OCI-LY1 (cell line): ENCODE measurements around the gene HECW1.

ENCODE experiments used
- H2AFZ ChIP-seq: fragments of 200-600 bp; sonication (generic), shearing (Covaris generic); 2 replicates; pipeline ENCODE4 v1.6.0; 2014; ENCODE audit warnings: antibody characterized with exemption, mild to moderate bottlenecking, low read length
- H3F3A ChIP-seq: fragments of 200-600 bp; sonication (generic), shearing (Covaris generic); 2 replicates; pipeline ENCODE4 v1.6.0; 2014; ENCODE audit warnings: mild to moderate bottlenecking, antibody characterized with exemption, low read length, moderate library complexity; ENCODE audit not compliant: insufficient read depth
- H3K27ac ChIP-seq: fragments of 200-600 bp; sonication (generic); 2 replicates; pipeline ENCODE4 v1.5.1; 2014; ENCODE audit warnings: low read length, mixed run types, mild to moderate bottlenecking, low read depth; ENCODE audit not compliant: poor library complexity, severe bottlenecking
- H3K27me3 ChIP-seq: fragments of 200-600 bp; sonication (generic); 2 replicates; pipeline ENCODE4 v1.6.0; 2014; ENCODE audit warnings: antibody characterized with exemption, mild to moderate bottlenecking, low read length, moderate library complexity; ENCODE audit not compliant: insufficient read depth
- H3K36me3 ChIP-seq: fragments of 200-600 bp; sonication (generic); 2 replicates; pipeline ENCODE4 v1.6.1; 2014; ENCODE audit warnings: mild to moderate bottlenecking, antibody characterized with exemption, low read length, moderate library complexity, mixed read lengths; ENCODE audit not compliant: insufficient read depth
- H3K4me1 ChIP-seq: fragments of 200-600 bp; sonication (generic); 2 replicates; pipeline ENCODE4 v1.5.1; 2014; ENCODE audit warnings: mild to moderate bottlenecking, low read length, moderate library complexity; ENCODE audit not compliant: insufficient read depth, severe bottlenecking
- H3K4me2 ChIP-seq: fragments of 200-600 bp; sonication (generic), shearing (Covaris generic); 2 replicates; pipeline ENCODE4 v1.6.1; 2014; ENCODE audit warnings: low read length
- H3K4me3 ChIP-seq: fragments of 200-600 bp; sonication (generic); 2 replicates; pipeline ENCODE4 v1.5.1; 2014; ENCODE audit warnings: low read length, low read depth, mild to moderate bottlenecking, mixed read lengths; ENCODE audit not compliant: poor library complexity, severe bottlenecking
- H3K79me2 ChIP-seq: fragments of 200-600 bp; shearing (Covaris generic); 2 replicates; pipeline ENCODE4 v1.6.1; 2016; ENCODE audit warnings: mixed run types, low read length, mixed read lengths; ENCODE audit not compliant: insufficient read depth
- H3K9ac ChIP-seq: fragments of 200-600 bp; sonication (generic), shearing (Covaris generic); 2 replicates; pipeline ENCODE4 v1.6.1; 2014; ENCODE audit warnings: mild to moderate bottlenecking, low read length, mixed read lengths
- H3K9me2 ChIP-seq: fragments of 200-600 bp; sonication (generic), shearing (Covaris generic); 2 replicates; pipeline ENCODE4 v1.6.1; 2014; ENCODE audit warnings: low read depth, mild to moderate bottlenecking, low read length, mixed read lengths
- H3K9me3 ChIP-seq: fragments of 200-600 bp; shearing (Covaris generic); 2 replicates; pipeline ENCODE4 v1.6.1; 2014; ENCODE audit warnings: low read length, mixed read lengths
- H4K20me1 ChIP-seq: fragments of 200-600 bp; sonication (generic), shearing (Covaris generic); 2 replicates; pipeline ENCODE4 v1.6.0; 2016; ENCODE audit warnings: mild to moderate bottlenecking, low read length; ENCODE audit not compliant: insufficient read depth
- CTCF ChIP-seq: fragments of 200-600 bp; sonication (generic), shearing (Covaris generic); IDR thresholded peaks from 2 replicates; pipeline ENCODE4 v1.5.1; 2017; ENCODE audit warnings: mild to moderate bottlenecking, antibody characterized with exemption, low read length, moderate library complexity, mixed read lengths
- EZH2 ChIP-seq: fragments of 200-600 bp; sonication (generic), shearing (Covaris generic); IDR thresholded peaks from 2 replicates; pipeline ENCODE4 v1.8.0; 2017; ENCODE audit warnings: borderline replicate concordance, mixed run types, mild to moderate bottlenecking, antibody characterized with exemption, low read length, moderate library complexity, mixed read lengths

Gene HECW1

GRCh38 chr7:43232366-43232765 is 119.9 kb downstream of the HECW1 start:
- no peak overlapping the region for H2AFZ ChIP-seq
- no peaks in the 10 kb centered on the region for H4K20me1 ChIP-seq
- H3K27me3 ChIP-seq: no peaks in the 10 kb centered on the region
- H3K4me2 ChIP-seq: no peak overlapping the region
- no peaks in the 10 kb centered on the region for H3K9me3 ChIP-seq
- no peak overlapping the region for H3K27ac ChIP-seq
- H3K4me1 ChIP-seq: no peaks in the 10 kb centered on the region
- H3K4me3 ChIP-seq: no peak overlapping the region
- H3F3A ChIP-seq: no peaks in the 10 kb centered on the region
- TF ChIP-seq CTCF: no peak
- TF ChIP-seq EZH2: no peak
- no peaks in the 10 kb centered on the region for H3K79me2 ChIP-seq
- H3K9me2 ChIP-seq: no peaks in the 10 kb centered on the region
- H3K36me3 ChIP-seq: no peaks in the 10 kb centered on the region
- no peak overlapping the region for H3K9ac ChIP-seq

- no peaks in the 10 kb centered on the region for H3K27me3 ChIP-seq
- H3K79me2 ChIP-seq: no peaks in the 10 kb centered on the region
- no peak overlapping the region for H3K4me3 ChIP-seq
- no peaks in the 10 kb centered on the region for H3K9me2 ChIP-seq
- no peak overlapping the region for H2AFZ ChIP-seq
- no peak overlapping the region for H3K27ac ChIP-seq
- H3F3A ChIP-seq: no peaks in the 10 kb centered on the region
- no peaks in the 10 kb centered on the region for H3K9me3 ChIP-seq
- TF ChIP-seq EZH2: no peak
- H3K9ac ChIP-seq: no peak overlapping the region
- H3K4me1 ChIP-seq: no peaks in the 10 kb centered on the region
- no peak overlapping the region for H3K4me2 ChIP-seq
- H4K20me1 ChIP-seq: no peaks in the 10 kb centered on the region
- H3K36me3 ChIP-seq: no peaks in the 10 kb centered on the region
These were observed 121.6 kb downstream of the HECW1 start for GRCh38 chr7:43234073-43234472.

GRCh38 chr7:43234968-43235367 is 122.5 kb downstream of the HECW1 start:
- no peaks in the 10 kb centered on the region for H3K36me3 ChIP-seq

More at GRCh38 chr7:43234968-43235367, 122.5 kb downstream of the HECW1 start:
- no peaks in the 10 kb centered on the region for H3F3A ChIP-seq
- H3K27ac ChIP-seq: no peak overlapping the region
- H4K20me1 ChIP-seq: no peaks in the 10 kb centered on the region
- H3K9me2 ChIP-seq: no peaks in the 10 kb centered on the region
- H3K9ac ChIP-seq: no peak overlapping the region
- no peak overlapping the region for H2AFZ ChIP-seq
- no peaks in the 10 kb centered on the region for H3K4me1 ChIP-seq
- no peaks in the 10 kb centered on the region for H3K79me2 ChIP-seq
- H3K4me2 ChIP-seq: no peak overlapping the region
- TF ChIP-seq CTCF: no peak
- no peak for TF ChIP-seq EZH2
- H3K27me3 ChIP-seq: no peaks in the 10 kb centered on the region
- no peaks in the 10 kb centered on the region for H3K9me3 ChIP-seq
- no peak overlapping the region for H3K4me3 ChIP-seq
